SK-N-MC (cell line): ENCODE measurements around the gene RBPJL.

Experiments used
- EZH2 ChIP-seq: fragments of 200-600 bp; sonication (generic); IDR thresholded peaks from one replicate; pipeline ENCODE4 v1.6.1; 2017; ENCODE audit warnings: antibody characterized with exemption
- FOXP2 ChIP-seq: optimal IDR thresholded peaks from 2 replicates; pipeline ENCODE3; 2011; ENCODE audit warnings: mild to moderate bottlenecking, moderate library complexity; ENCODE audit not compliant: insufficient read depth; ENCODE audit errors: extremely low read length, control extremely low read depth
- POLR2AphosphoS5 ChIP-seq: IDR thresholded peaks from 2 replicates; pipeline ENCODE4 v1.6.1; 2012; ENCODE audit warnings: mild to moderate bottlenecking, low read depth, low read length, borderline replicate concordance

DNA sequence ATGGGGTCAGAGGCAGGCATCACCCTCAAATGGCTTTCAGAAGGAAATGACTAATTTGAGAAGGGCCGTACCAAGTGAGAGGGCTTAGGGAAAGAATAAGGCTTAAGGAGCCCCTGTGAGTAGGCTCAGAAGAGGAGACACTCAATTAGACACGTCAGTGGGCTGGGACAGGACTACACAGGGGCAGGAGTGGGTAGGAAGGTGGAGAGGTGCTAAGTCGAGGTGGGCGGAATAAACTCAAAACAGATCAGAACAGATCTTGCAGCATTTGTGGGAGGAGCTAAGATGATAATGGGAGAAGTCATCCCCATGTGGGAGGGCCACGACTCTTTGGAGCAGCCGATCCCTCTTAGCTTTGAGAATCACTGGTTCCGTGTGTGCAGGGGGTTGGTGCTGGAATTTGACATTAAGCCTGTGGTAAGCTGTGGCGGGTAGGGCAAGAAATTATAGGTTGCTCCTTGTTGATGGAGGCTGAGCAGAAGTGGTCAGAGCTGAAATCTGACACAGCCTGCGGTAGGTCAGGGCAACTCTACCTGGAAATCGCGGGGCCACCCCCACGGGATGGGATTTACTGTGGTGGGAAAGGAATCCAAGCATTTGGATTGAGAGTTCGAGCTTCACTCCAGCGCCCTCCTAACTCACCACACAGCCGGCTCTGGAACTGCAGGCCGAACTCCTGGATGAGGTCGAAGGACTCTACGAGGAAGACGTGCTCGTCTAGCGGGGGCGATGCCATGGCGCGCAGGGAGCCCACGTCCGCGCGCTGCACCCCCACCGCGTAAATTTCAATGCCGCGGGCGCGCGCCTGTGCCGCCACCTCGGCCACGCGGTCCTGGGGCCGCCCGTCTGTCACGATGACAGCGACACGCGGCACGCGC, 2.8 kb upstream of the RBPJL start:
- TF ChIP-seq POLR2AphosphoS5 (no peak), FOXP2 (no peak), EZH2 (no peak)
